OCI-LY3 (cell line): ENCODE measurements around the gene DNAH14.

Experiments
- EZH2phosphoT487 ChIP-seq: fragments of 200-600 bp; shearing (Covaris generic); IDR thresholded peaks from 2 replicates; pipeline ENCODE4 v1.6.1; 2018; ENCODE audit warnings: antibody characterized with exemption, mixed run types, low read depth
- TF ChIP-seq, protein P1 (sequence below): fragments of 200-600, 300-600 bp; sonication (generic); IDR thresholded peaks from 2 replicates; pipeline ENCODE4 v1.5.1; 2014; ENCODE audit warnings: antibody characterized with exemption, low read length, low read depth

DNA sequence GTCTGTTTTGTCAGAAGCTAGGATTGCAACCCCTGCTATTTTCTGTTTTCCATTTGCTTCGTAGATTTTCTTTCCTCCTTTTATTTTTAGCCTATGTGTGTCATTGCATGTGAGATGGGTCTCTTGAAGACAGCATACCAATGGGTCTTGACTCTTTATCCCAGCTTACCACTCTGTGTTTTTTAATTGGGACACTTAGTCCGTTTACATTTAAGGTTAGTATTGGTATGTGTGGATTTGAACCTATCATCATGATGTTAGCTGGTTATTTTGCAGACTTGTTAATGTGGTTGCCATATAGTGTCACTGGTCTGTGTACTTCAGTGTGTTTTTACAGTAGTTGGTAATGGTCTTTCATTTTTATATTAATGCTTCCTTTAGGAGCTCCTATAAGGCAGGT, 141.5 kb downstream of the DNAH14 start:
- TF ChIP-seq, protein P1, sequence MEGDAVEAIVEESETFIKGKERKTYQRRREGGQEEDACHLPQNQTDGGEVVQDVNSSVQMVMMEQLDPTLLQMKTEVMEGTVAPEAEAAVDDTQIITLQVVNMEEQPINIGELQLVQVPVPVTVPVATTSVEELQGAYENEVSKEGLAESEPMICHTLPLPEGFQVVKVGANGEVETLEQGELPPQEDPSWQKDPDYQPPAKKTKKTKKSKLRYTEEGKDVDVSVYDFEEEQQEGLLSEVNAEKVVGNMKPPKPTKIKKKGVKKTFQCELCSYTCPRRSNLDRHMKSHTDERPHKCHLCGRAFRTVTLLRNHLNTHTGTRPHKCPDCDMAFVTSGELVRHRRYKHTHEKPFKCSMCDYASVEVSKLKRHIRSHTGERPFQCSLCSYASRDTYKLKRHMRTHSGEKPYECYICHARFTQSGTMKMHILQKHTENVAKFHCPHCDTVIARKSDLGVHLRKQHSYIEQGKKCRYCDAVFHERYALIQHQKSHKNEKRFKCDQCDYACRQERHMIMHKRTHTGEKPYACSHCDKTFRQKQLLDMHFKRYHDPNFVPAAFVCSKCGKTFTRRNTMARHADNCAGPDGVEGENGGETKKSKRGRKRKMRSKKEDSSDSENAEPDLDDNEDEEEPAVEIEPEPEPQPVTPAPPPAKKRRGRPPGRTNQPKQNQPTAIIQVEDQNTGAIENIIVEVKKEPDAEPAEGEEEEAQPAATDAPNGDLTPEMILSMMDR, result no peak
- no peak for TF ChIP-seq EZH2phosphoT487
